Stimulated activated CD4-positive, alpha-beta T cell treated with anti-CD3 and anti-CD28 coated beads, Interleukin-15, amount 100 ng/mL, for 48 hours (primary cell): ENCODE data around the gene COX14.
"Not testable (repeated sequence)": the region's sequence is repeated elsewhere in the genome, so short reads cannot be mapped to it uniquely, and the experiment has no call there.

Source experiments
- DNase-seq, 2 donors: peaks; one replicate each; pipeline ENCODE4 v3.0.0-alpha.2; 2020; ENCODE audit warnings: low read depth in 2 of 2

Gene COX14

GRCh38 chr12:50107416-50108268, 4.4 kb upstream of the COX14 start:
- DNase-seq = no peak

- DNase-seq = no peak
These were observed 2.7 kb upstream of the COX14 start for GRCh38 chr12:50109319-50109718.

DNA sequence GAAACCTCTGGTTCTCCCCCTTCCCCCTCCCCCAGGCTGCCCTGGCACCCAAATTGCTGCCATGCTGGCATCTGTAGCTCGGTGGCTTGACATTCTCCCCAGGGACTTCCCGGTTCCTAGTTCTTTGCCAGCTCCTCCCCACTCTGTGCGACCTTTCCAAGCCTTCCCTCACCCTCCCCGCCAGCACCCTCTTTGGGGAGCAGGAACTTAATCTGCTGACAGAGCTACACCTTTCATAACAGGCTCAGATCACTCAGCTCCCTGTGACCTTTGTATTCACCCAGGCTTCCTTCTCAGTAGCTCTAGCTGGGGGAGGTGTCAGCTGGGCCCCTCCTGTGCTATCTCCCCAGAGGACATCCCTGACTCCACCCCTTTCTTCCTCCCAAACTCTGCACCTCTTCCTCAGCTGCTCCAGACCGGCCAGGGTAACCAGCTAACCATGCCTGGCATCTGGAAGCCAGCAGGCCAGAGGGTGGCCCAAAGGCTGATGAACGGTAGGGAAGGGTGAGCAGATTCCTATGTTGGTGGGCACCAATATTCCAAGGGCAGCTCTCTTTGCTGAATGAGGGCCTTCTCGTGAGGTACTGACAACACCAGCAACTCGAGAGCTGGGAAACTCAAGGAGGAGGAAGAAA, 1.8 kb upstream of the COX14 start:
- no peak for DNase-seq

- DNase-seq = no peak
These were observed 1.2 kb upstream of the COX14 start for GRCh38 chr12:50110762-50111351.

- no peak for DNase-seq
These were observed 692 bp upstream of the COX14 start for GRCh38 chr12:50111395-50111692.

GRCh38 chr12:50112456-50113218, 601 bp downstream of the COX14 start:
- DNase-seq = no peak

GRCh38 chr12:50117057-50117622, 5.1 kb downstream of the COX14 start:
- DNase-seq = no peak

- no peak for DNase-seq
These were observed 7.4 kb downstream of the COX14 start for GRCh38 chr12:50119387-50119786.

DNA sequence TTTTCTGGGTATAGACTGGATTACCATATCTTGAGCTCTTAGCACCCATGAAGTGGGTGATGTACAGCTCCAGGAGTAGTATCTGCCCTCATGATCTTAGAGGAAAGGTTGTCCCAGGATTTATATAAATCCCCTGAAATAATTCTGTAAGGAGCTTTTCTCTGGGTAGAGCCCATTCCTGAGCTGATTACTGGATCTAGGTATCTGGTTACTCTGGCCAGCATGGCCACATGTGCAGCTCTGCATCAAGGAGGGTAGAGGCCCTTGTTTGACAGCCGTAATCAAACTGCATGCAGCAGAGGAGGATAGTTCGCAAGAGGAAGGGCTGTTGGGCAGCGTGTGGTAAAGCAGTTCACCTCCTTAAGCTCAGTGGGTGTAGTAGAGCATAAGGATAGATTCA, 8.5 kb downstream of the COX14 start:
- DNase-seq = no peak

DNA sequence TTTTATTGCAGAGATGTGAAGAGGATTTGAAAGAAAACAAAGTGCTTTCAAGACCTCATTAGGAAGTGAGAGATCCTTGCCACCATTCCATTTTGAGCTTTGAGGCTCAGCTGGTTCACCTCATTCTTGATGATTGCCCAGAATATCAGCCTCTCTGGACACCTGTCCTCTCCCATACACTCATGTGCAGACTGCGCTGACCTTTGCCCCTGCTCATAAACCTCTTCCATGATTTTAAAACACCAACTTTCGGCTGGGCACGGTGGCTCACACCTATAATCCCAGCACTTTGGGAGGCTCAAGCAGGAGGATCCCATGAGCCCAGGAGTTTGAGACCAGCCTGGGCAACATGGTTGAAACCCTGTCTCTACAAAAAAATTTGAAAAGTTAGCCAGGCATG, 8.9 kb downstream of the COX14 start:
- no peak for DNase-seq

DNA sequence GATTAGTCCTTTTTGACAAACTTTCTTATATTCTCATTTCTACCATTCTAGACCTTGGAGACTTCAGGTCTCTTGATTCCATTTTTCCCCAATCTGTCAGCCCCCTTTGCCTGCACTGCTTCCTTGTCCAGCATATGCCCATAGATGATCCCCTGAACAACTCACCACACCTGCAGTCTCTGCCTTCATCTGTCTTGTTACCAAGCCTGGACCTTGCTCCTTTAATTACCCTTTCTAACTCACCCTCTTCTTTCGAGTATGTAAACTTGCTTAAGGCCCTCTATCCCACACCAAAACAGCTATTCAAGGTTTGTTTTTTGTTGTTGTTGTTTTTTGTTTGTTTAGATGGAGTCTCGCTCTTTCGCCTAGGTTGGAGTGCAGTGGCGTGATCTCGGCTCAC, 9.6 kb downstream of the COX14 start:
- DNase-seq = no peak

DNA sequence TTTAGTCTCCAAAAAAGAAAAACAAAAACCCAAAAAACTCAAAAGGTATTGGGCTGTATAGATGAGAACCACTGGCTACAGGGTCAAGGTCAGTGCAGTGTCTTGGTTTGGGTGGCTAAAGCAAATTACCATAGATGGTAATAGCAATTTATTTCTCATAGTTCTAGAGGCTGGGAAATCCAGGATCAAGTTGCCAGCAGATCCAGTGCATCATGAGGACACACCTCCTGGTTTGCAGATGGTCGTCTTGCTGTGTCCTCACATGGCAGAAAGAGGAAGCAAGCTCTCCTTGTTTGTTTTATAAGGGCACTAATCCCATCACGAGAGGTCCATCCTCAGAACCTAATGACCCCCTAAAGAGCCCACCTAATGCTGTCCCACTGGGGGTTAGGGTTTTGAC, 11.2 kb downstream of the COX14 start:
- DNase-seq = no peak

- DNase-seq = no peak
These were observed 15.5 kb downstream of the COX14 start for GRCh38 chr12:50127546-50127945.

- no peak for DNase-seq
These were observed 17.3 kb downstream of the COX14 start for GRCh38 chr12:50129290-50129689.

DNA sequence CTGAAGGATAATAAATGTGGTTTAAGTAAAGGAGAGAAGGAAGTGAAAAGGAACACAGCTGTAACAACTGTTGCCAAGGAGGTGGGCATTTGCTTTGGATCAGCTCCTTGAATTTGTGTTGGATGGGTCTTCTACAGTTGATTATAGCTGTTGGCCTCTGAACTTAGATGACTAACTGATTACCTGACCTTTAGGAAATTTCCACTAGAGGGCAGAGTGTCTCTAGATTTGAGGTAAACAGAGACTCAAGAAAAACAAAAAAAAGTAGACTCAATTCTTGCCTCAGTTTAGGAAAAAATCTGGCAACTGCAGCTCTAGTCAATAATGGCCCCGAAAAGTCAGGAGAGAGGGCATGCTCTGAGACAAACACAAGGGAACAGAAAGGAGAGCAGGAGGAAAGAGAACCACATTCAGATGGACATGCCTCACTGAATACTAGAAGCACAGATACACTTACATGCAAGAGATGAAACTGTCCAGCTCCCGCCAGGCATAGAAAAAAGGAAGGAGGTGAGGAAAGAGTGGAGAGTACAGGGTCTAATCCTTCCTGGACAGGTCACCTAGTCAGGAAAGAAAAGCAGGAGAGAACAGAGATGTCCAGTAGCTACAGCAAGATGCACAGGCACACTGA, 20.6 kb downstream of the COX14 start:
- DNase-seq = no peak

- DNase-seq = no peak
These were observed 31.0 kb downstream of the COX14 start for GRCh38 chr12:50142993-50143392.

DNA sequence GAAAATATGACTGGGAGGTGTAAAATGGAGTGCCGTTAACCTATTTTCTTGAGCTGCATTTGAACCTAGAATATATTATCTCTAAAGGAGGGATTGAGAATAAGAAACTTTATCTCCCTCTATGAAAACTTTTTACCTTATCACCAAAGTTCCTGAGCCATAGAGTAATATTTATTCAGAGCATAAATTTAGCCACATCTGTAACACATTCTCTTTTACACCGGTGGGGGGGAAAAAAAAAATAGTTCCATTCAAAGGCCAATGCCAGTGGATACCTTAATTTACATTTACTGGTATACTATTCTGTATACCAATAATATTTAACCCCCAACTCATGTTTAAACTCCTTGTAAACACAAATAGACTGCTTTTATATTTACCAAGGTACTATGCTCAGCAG, 33.4 kb downstream of the COX14 start:
- DNase-seq = no peak

DNA sequence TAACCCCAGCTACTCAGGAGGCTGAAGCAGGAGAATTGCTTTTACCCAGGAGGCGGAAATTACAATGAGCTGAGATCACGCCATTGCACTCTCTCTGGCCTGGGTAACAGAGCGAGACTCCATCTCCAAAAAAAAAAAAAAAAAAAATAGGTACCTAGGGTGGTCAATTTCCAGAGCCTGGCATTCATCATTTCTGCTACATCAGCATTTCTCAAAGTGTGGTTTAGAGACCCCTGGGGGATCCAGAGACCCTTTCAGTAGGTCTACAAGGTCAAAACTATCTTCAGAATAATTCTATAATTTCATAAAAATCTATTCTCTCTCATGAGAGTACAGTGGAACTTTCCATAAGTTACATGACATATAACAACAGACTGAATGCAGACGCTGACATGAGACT, 35.2 kb downstream of the COX14 start:
- DNase-seq = no peak

DNA sequence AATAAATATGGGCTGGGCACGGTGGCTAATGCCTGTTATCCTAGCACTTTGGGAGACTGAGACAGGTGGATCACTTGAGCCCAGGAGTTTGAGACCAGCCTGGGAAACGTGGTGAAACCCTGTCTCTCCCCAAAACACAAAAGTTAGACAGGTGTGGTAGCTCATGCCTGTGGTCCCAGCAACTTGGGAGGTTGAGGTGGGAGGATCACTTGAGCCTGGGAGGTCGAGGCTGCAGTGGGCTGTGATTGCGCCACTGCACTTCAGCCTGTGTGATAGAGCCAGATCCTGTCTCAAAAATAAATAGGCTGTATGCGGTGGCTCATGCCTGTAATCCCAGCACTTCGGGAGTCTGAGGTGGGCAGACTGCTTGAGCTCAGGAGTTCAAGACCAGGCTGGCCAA, 36.0 kb downstream of the COX14 start:
- DNase-seq = not testable (repeated sequence)

GRCh38 chr12:50149311-50149710, 37.3 kb downstream of the COX14 start:
- DNase-seq = no peak

DNA sequence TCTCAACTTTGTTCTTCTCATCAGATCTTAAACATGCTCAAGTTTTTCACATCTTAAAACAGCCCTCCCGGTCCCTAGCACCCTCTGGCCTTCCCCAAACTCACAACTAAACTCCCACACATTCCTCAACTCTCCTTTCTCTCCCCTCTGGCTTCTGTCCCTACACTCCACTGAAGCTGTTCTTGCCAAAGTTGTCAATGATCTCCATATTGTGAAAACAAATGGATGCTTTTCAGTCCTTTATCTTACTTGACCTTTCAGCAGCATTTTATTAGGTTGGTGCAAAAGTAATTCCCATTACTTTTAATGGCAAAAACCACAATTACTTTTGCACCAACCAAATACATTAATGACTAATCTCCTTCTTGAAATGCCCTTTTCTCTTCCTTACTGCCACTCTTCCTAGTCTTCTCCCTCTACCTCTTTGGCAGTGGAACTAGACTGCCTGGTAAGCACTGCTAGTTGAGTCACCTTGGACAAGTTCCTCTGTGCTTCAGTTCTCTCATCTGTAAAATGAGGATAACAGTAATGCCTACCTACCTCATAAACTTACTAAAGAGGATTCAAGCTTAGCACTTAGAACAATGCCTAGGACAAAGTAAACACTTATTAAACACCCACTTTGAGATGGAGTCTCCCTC, 39.1 kb downstream of the COX14 start:
- no peak for DNase-seq
